ENCODE results near the gene CMTM2.
"Not testable (repeated sequence)": the region's sequence is repeated elsewhere in the genome, so short reads cannot be mapped to it uniquely, and the experiment has no call there.

CMTM2 gene

GRCh38 chr16:66553223-66553622, 26.0 kb upstream of the CMTM2 start:
- no peak for DNase-seq

- DNase-seq: no peak
These were observed 25.2 kb upstream of the CMTM2 start for GRCh38 chr16:66554021-66554420.

DNA sequence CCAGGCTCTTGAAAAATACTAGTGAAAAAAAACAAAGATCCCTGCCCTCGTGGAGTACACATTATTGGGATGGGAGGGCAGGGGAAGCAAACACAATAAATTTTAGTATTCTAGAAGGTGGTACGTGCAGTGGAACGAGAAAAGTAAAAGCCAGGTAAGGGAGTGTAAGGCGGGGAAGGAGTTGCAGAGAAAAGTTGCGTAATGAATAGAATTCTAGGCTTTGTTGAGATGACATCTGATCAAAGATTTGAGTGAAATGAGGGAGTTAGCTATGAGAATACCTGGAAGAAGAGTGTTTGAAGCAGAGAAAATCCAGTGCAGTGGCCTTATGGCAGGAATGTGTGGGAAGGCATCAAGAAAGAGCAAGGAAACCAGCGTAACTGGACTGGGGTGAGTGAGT, 24.8 kb upstream of the CMTM2 start:
- DNase-seq: no peak

GRCh38 chr16:66560107-66560506, 19.2 kb upstream of the CMTM2 start:
- DNase-seq: no peak

DNA sequence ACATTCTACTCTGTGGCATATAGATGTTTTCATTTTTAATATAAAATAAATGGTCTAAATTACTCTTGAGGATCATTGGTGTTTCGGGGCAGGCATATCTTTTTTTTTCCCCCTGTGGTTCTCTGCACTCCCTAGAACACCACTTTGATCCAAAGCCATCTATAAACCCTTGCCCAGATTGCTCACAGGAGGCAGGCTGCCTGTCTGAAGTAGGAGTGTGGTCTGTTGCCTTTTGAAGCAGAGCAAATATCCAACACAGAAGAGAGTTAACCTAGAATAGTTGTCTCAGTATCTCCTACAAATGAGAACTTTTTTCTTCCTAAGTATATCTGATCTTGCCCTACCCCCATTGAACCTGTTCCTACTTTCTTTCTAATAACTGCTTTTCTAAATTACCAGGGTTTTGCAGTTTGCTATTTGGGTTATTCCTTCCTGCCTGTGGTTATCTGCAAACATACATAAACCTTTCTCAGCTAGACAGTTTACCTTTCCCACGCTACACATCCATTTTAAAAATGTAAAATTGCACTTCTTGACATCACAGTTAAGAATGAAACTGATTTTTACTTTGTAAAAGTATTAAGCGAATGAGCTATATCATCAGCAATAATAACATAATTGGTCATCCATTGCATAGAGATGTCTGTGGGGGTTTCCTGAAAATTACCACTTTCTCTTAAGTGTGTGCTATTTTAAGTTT, 17.7 kb upstream of the CMTM2 start:
- no peak for DNase-seq

GRCh38 chr16:66562409-66562808, 16.9 kb upstream of the CMTM2 start:
- no peak for DNase-seq

DNA sequence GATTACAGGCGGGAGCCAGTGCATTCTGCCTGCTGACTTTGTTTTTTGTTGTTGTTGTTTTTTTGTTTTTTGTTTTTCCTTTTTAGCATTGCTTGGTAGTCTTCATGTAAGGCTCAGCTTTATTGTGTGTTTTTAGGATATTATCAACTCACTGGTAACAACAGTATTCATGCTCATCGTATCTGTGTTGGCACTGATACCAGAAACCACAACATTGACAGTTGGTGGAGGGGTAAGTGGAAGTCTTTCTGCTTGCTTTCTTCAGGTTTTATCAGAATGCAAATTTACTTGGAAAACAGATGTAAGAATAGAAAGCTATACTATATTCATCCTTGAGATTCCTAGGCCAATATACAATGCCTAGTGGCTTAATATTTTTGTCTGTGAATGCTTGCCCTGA, 16.3 kb upstream of the CMTM2 start:
- DNase-seq: no peak

DNA sequence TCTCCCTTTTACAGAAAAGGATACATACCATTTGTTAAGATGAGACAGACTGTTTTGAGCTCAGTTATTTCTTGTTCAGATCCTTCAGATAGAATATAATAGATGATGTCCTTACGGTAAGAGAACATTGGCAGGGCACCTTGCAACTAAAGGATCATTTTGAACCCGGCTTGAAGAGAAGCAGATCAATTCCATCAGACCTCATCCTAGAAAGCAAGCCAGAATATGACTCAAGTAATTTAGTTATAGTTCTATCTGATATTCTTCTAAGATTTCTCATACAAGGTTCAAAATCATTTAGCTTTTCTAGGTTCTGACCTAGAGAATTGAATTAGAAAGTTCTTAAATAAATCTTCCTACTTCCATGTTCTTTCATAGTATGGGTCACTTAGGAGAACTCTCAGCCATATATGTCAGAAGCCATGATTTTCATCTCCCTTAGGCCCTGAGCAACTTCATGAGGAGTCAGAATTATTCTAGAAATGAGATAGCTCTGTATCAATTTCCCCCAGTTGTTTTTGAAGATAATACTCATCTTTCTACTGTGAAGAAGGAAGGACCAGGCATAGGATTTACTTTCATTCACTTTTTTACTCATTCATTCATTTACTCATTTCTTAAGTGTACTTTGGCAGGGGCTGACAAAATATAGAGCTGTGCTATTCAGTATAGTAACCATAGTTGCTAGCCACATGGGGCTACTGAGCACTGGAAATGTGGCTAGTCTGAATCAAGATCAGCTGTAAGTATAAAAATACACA, 15.5 kb upstream of the CMTM2 start:
- no peak for DNase-seq

GRCh38 chr16:66566051-66566901, 13.0 kb upstream of the CMTM2 start, which contains the start of gene CMTM1:
Gene CMTM1, plus strand, starts transcription at chr16:66566439. Its CDS starts 75 bp downstream, at chr16:66566514.
- no peak for DNase-seq

DNA sequence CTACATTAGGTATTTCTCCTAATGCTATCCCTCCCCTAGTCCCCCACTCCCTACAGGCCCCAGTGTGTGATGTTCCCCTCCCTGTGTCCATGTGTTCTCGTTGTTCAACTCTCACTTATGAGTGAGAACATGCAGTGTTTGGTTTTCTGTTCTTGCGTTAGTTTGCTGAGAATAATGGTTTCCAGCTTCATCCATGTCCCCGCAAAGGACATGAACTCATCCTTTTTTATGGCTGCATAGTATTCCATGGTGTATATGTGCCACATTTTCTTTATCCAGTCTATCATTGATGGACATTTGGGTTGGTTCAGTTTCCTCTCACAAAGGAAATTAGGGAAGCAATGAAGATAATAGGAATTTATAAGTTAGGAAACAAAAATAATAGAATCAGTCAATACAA, 12.0 kb upstream of the CMTM2 start:
- DNase-seq: not testable (repeated sequence)

DNA sequence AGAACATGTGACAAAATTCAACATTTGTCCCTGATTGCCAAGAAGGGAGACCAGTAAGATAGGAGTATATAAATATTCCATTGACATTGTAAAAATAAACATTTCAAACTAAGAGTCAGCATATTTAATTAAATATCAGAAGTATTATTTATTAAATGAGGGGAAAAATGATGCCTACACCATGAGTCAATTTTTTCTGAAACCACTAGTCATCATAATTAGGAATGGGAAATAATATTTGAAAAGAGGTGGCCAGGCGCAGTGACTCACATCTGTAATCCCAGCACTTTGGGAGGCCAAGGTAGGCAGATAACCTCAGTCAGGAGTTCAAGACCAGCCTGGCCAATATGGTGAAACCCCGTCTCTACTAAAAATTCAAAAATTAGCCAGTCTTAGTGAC, 10.9 kb upstream of the CMTM2 start:
- no peak for DNase-seq

DNA sequence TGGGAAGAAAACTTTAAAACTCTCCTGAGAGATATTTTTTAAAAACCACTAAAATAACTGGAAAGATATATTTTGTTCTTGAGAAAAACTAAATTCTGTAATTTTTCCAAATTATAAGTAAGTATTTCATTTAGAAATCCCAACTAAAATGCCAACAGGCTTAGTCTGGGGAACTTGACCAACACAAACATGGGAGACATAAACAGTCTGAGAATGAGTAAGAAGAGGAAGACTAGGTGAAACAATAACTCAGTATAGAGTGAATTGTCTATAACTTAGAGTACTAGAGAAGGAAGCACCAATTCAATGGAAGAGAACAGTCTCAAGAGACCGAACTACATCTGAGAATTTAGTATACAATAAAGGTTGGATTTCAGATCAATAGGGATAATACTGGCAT, 10.1 kb upstream of the CMTM2 start:
- no peak for DNase-seq

- no peak for DNase-seq
These were observed 9.3 kb upstream of the CMTM2 start for GRCh38 chr16:66569827-66570405.

- DNase-seq: no peak
These were observed 6.9 kb upstream of the CMTM2 start for GRCh38 chr16:66572356-66572755.

DNA sequence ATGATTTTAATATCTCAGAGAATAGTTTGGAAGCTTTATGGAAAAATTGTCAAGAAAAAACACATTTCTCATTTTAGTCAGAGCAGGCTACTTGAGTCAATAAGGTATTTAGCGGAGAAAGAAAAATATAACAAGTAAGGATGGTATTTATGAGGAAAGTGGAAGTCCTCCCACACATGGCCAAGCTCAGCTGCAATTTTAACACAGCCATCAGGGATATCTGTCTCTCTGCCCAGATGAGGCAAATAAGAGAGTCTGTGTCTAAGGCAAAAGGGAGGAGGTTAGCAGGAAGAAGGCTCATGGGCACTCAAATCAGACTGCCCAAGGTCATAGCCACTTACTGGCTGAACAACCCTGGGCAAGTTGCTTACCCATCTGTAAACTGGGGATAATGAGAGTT, 5.2 kb upstream of the CMTM2 start:
- DNase-seq: no peak

- DNase-seq: no peak
These were observed 4.7 kb upstream of the CMTM2 start for GRCh38 chr16:66574531-66574930.

DNA sequence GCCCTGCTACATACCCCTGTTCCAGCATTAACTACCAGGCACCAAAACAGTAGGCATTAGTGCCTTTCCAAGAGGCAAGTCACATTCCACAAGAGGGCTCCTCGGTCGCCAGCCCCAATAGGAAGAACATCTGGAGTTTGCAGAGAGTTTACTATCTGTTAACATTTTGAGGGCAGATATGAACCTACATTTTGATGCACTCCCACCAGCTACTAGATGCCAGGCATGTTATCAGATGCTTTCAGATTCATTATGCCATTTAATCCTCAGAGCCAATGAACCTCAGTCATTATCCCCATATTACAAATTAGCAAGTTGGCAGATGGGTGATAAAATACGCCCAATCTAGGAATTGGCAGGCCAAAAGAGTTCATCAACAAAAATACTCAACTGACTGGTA, 4.2 kb upstream of the CMTM2 start:
- no peak for DNase-seq

GRCh38 chr16:66576296-66576695, 3.0 kb upstream of the CMTM2 start:
- DNase-seq: no peak

DNA sequence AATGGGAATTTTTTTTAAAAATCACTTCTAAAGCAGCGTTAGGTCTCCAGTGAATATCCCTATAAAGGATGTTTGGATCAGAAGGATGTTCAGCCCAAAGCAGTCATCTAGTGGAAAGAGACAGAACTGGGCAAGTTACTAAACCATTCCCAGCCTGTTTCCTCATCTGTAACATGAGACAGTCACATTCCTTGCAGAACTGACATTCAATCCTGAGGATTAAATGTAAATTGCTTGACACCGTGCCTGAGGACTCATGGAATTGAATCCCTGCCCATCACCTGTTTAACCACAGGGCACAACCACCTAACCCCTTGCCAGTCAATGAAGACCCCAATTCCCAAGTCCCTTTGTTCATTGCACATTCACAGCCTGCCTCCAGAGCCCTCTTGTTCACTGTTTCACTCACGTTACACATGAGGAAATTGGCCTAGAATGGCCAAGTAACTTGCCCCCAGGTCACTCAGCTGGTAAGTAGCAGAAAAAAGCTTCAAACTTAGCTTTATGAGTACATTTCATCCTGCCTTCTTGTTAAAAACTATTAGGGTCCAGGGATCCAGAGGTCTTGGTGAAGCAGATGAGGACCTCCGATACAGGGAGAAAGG, 1.4 kb downstream of the CMTM2 start:
- no peak for DNase-seq

- DNase-seq: no peak
These were observed 2.1 kb downstream of the CMTM2 start for GRCh38 chr16:66581246-66581952.

GRCh38 chr16:66585481-66586239, 6.4 kb downstream of the CMTM2 start:
- DNase-seq: no peak
